WTC11 (cell line): ENCODE data around the gene AUH. TPM values are rescaled to one million over a fixed set of nuclear protein-coding genes. Genes with fewer than 3 reads are reported as not detected.

Experiments used
- ATAC-seq: fragments of 200-7000 bp; cut with Tn5 transposase; 2 replicates; pipeline ENCODE4 v1.10.0; 2021; ENCODE audit warnings: mild to moderate bottlenecking, moderate library complexity
- CTCF ChIA-PET: fragments of 300-600 bp; sonication (Branson Sonifier 250); formaldehyde crosslinking; loops from one replicate; lab custom pipeline; 2021; ENCODE audit warnings: antibody characterized with exemption; lab: Charles Lee
- POLR2A ChIA-PET: fragments of 350-600 bp; sonication (Branson Sonifier 250); formaldehyde crosslinking; loops from one replicate; lab custom pipeline; 2021; ENCODE audit warnings: antibody characterized with exemption; lab: Charles Lee
- DNase-seq: peaks from one replicate; pipeline ENCODE4 v3.0.0; 2021; ENCODE audit warnings: low spot score
- H3K27ac Mint-ChIP-seq: 2 replicates; pipeline ENCODE4 v1.8.0; 2021; ENCODE audit warnings: mixed read lengths
- H3K27me3 Mint-ChIP-seq: 2 replicates; pipeline ENCODE4 v1.8.0; 2021; ENCODE audit warnings: low read depth, mild to moderate bottlenecking, moderate library complexity, mixed read lengths
- H3K36me3 Mint-ChIP-seq: 2 replicates; pipeline ENCODE4 v1.8.0; 2021; ENCODE audit warnings: mixed read lengths
- H3K4me1 Mint-ChIP-seq: 2 replicates; pipeline ENCODE4 v1.8.0; 2022; ENCODE audit warnings: mixed read lengths
- H3K4me3 Mint-ChIP-seq: 2 replicates; pipeline ENCODE4 v1.8.0; 2021; ENCODE audit warnings: mild to moderate bottlenecking, moderate library complexity, mixed read lengths
- H3K9me3 Mint-ChIP-seq: 2 replicates; pipeline ENCODE4 v1.8.0; 2021; ENCODE audit warnings: mixed read lengths
- ELF4 ChIP-seq: sonication (generic); formaldehyde crosslinking; IDR thresholded peaks from 2 replicates; pipeline ENCODE4 v1.8.1; 2022; ENCODE audit warnings: low read depth, mild to moderate bottlenecking, moderate library complexity, missing genetic modification reagents
- GABPB1 ChIP-seq: sonication (generic); formaldehyde crosslinking; IDR thresholded peaks from 2 replicates; pipeline ENCODE4 v1.8.1; 2023; ENCODE audit warnings: mild to moderate bottlenecking, missing genetic modification reagents
- GTF2I ChIP-seq: fragments of 250-450 bp; sonication (Bioruptor Pico); conservative IDR thresholded peaks from 2 replicates; pipeline ENCODE4 v1.4.0; 2021; ENCODE audit warnings: mild to moderate bottlenecking
- IRF2 ChIP-seq: sonication (generic); formaldehyde crosslinking; IDR thresholded peaks from 2 replicates; pipeline ENCODE4 v1.8.0; 2022; ENCODE audit warnings: low read depth, missing genetic modification reagents, borderline replicate concordance
- NFYB ChIP-seq: sonication (generic); formaldehyde crosslinking; conservative IDR thresholded peaks from 2 replicates; pipeline ENCODE4 v1.8.0; 2022; ENCODE audit warnings: low read depth, missing genetic modification reagents
- NR3C1 ChIP-seq: sonication (generic); formaldehyde crosslinking; conservative IDR thresholded peaks from 2 replicates; pipeline ENCODE4 v1.8.1; 2023; ENCODE audit warnings: low read depth, mild to moderate bottlenecking, missing genetic modification reagents
- PRRX2 ChIP-seq: fragments of 250-450 bp; sonication (Bioruptor Pico); IDR thresholded peaks from 2 replicates; pipeline ENCODE4 v1.8.0; 2021; ENCODE audit warnings: mild to moderate bottlenecking
- SMAD3 ChIP-seq: sonication (generic); formaldehyde crosslinking; IDR thresholded peaks from 2 replicates; pipeline ENCODE4 v1.8.0; 2022; ENCODE audit warnings: missing genetic modification reagents, mild to moderate bottlenecking, borderline replicate concordance
- SMAD4 ChIP-seq: sonication (generic); formaldehyde crosslinking; IDR thresholded peaks from 2 replicates; pipeline ENCODE4 v1.8.0; 2022; ENCODE audit warnings: mild to moderate bottlenecking, missing genetic modification reagents
- TEAD1 ChIP-seq: sonication (generic); formaldehyde crosslinking; IDR thresholded peaks from 2 replicates; pipeline ENCODE4 v1.8.0; 2022; ENCODE audit warnings: mild to moderate bottlenecking, missing genetic modification reagents
- ZBTB21 ChIP-seq: sonication (generic); formaldehyde crosslinking; IDR thresholded peaks from 2 replicates; pipeline ENCODE4 v1.8.1; 2023; ENCODE audit warnings: mild to moderate bottlenecking, missing genetic modification reagents, borderline replicate concordance
- ZNF121 ChIP-seq: sonication (generic); formaldehyde crosslinking; IDR thresholded peaks from 2 replicates; pipeline ENCODE4 v1.8.0; 2023; ENCODE audit warnings: missing genetic modification reagents
- ZNF671 ChIP-seq: fragments of 250-450 bp; sonication (Bioruptor Pico); IDR thresholded peaks from 2 replicates; pipeline ENCODE4 v1.8.0; 2021; ENCODE audit warnings: mild to moderate bottlenecking
- total RNA-seq: library from RNA; stranded (reverse); gene quantifications from 3 replicates; pipeline ENCODE4 v1.2.3, GENCODE V29; 2021
- TF ChIP-seq, protein P1 (sequence below): sonication (generic); formaldehyde crosslinking; IDR thresholded peaks from 2 replicates; pipeline ENCODE4 v1.8.0; 2022; ENCODE audit warnings: mild to moderate bottlenecking, missing genetic modification reagents
- TF ChIP-seq, protein P2 (sequence below): fragments of 250-450 bp; sonication (Bioruptor Pico); IDR thresholded peaks from 2 replicates; pipeline ENCODE4 v1.8.0; 2021; ENCODE audit warnings: mild to moderate bottlenecking
- TF ChIP-seq, protein P3 (sequence below): sonication (generic); formaldehyde crosslinking; IDR thresholded peaks from 2 replicates; pipeline ENCODE4 v1.8.0; 2023; ENCODE audit warnings: mild to moderate bottlenecking, missing genetic modification reagents
- TF ChIP-seq, protein P4 (sequence below): fragments of 250-450 bp; sonication (Bioruptor Pico); IDR thresholded peaks from 2 replicates; pipeline ENCODE4 v1.9.0; 2021; ENCODE audit warnings: mild to moderate bottlenecking
- TF ChIP-seq, protein P5 (sequence below): sonication (generic); formaldehyde crosslinking; IDR thresholded peaks from 2 replicates; pipeline ENCODE4 v1.8.0; 2022; ENCODE audit warnings: mild to moderate bottlenecking, missing genetic modification reagents
- TF ChIP-seq, protein P6 (sequence below): fragments of 250-450 bp; sonication (Bioruptor Pico); IDR thresholded peaks from 2 replicates; pipeline ENCODE4 v1.9.0; 2021; ENCODE audit warnings: mild to moderate bottlenecking
- TF ChIP-seq, protein P7 (sequence below): sonication (generic); formaldehyde crosslinking; IDR thresholded peaks from 2 replicates; pipeline ENCODE4 v1.8.1; 2023; ENCODE audit warnings: mild to moderate bottlenecking, missing genetic modification reagents

Gene AUH
- total RNA-seq, 1 experiment from 2014 or later = 30.4 TPM

DNA sequence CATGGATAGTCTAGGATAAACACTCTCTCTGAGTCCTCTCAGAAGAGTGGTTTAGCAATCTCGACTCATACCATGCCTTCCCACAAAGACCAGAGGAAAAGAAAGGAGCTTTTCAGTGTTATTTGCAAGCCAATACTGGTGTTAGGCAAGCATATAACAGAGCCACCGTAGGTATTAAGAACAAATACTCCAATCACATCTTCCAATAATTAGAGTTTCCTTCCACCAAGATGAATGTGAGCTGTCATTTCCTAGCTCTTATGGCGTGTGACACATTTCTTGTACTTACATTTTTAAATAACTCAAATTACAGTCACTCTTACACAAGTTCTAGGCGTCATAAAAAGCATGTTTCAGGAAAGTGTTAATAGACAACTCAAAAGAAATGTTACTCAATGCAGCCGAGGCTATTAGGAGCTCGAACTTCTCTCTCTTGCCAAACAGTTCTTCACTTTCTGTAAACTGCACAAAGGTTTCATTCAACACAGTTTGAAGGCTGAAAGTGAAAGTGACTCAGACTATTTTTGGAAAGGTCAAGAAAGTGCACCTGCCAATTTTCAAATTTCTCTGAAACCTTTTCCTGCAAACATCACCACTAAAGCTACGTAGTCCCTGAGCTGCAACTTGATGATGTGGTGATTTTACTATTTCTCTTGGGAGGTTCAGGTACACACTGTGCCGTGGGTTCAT, 153.8 kb downstream of the AUH start:
- POLR2A ChIA-PET = interaction anchor here (0.6 kb wide), 1 partner anchor 9 kb away, joined by 3 read pairs; no protein-coding TSS in a partner anchor
- H3K4me3 Mint-ChIP-seq = no peak overlapping the region

DNA sequence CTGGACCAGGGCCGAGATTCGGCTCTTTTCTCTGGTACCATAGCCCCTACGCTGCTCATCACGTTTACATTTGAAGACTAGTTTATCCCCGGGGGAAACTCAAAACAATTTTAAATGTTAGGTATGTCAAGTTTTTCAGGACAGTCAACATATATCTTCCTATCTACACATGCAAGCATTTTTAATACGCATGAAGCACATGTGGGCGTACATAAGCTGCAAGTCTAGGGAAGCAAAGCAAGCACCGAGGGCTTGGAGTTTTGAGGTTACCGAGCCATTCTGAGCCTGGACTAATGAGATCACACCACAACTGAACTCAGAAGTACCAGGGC, 154.4 kb downstream of the AUH start:
- POLR2A ChIA-PET = interaction anchor here (0.6 kb wide), 1 partner anchor 9 kb away, joined by 3 read pairs; no protein-coding TSS in a partner anchor
- no peak overlapping the region for H3K27ac Mint-ChIP-seq

More for the DNA sequence above, 153.8 kb downstream of the AUH start:
- Mint-ChIP-seq H3K27me3 (no peaks in the 10 kb centered on the region), H3K4me1 (peaks cover 11% of the 10 kb centered on the region; the same call in 1 of the 2 replicates), H3K9me3 (peaks cover 22% of the 10 kb centered on the region), H3K27ac (no peak overlapping the region), H3K36me3 (peaks cover 9% of the 10 kb centered on the region)
- ATAC-seq (no peak), DNase-seq (no peak)
- CTCF ChIA-PET = interaction anchor here (1.0 kb wide), 1 partner anchor 293 kb away, joined by 8 read pairs; no protein-coding TSS in a partner anchor
- TF ChIP-seq TEAD1 (CRISPR knock-in tag) (no peak), ZNF121 (no peak), ZNF671 (no peak), GTF2I (CRISPR knock-in tag) (no peak), SMAD3 (CRISPR knock-in tag) (no peak)

DNA sequence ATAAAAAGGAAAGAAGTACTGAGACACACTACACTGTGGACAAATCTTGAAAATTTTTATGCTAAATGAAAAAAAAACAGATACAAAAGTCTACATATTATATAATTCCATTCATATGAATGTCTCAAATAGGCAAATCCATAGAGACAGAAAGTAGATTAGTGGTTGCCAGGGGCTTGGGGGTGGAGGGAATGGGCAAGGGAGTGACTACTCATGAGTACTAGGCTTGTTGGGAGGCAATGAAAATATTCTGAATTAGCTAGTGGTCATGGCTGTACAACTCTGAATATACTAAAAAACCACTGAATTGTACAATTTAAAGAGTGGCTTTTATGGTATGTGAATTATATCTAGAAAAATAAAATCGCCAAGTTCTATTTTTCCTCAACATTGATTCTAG, 154.9 kb downstream of the AUH start:
- POLR2A ChIA-PET = interaction anchor here (0.6 kb wide), 1 partner anchor 8 kb away, joined by 3 read pairs; no protein-coding TSS in a partner anchor
- Mint-ChIP-seq H3K4me3 (no peak overlapping the region), H3K4me1 (peaks cover 7% of the 10 kb centered on the region; the same call in 1 of the 2 replicates), H3K9me3 (peaks cover 30% of the 10 kb centered on the region), H3K27me3 (no peaks in the 10 kb centered on the region), H3K36me3 (peaks cover 14% of the 10 kb centered on the region), H3K27ac (no peak overlapping the region)
- CTCF ChIA-PET = no interaction called here
- no peak for ATAC-seq
- DNase-seq = no peak
- TF ChIP-seq GTF2I (CRISPR knock-in tag) (no peak), PRRX2 (CRISPR knock-in tag) (no peak), SMAD3 (CRISPR knock-in tag) (no peak), ELF4 (no peak), ZBTB21 (no peak), ZNF121 (no peak), SMAD4 (CRISPR knock-in tag) (no peak), ZNF671 (no peak)
- TF ChIP-seq, protein P1, sequence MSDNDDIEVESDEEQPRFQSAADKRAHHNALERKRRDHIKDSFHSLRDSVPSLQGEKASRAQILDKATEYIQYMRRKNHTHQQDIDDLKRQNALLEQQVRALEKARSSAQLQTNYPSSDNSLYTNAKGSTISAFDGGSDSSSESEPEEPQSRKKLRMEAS (CRISPR knock-in tag) = no peak
- TF ChIP-seq, protein P2, sequence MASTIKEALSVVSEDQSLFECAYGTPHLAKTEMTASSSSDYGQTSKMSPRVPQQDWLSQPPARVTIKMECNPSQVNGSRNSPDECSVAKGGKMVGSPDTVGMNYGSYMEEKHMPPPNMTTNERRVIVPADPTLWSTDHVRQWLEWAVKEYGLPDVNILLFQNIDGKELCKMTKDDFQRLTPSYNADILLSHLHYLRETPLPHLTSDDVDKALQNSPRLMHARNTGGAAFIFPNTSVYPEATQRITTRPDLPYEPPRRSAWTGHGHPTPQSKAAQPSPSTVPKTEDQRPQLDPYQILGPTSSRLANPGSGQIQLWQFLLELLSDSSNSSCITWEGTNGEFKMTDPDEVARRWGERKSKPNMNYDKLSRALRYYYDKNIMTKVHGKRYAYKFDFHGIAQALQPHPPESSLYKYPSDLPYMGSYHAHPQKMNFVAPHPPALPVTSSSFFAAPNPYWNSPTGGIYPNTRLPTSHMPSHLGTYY (CRISPR knock-in tag) = no peak
- TF ChIP-seq, protein P3, sequence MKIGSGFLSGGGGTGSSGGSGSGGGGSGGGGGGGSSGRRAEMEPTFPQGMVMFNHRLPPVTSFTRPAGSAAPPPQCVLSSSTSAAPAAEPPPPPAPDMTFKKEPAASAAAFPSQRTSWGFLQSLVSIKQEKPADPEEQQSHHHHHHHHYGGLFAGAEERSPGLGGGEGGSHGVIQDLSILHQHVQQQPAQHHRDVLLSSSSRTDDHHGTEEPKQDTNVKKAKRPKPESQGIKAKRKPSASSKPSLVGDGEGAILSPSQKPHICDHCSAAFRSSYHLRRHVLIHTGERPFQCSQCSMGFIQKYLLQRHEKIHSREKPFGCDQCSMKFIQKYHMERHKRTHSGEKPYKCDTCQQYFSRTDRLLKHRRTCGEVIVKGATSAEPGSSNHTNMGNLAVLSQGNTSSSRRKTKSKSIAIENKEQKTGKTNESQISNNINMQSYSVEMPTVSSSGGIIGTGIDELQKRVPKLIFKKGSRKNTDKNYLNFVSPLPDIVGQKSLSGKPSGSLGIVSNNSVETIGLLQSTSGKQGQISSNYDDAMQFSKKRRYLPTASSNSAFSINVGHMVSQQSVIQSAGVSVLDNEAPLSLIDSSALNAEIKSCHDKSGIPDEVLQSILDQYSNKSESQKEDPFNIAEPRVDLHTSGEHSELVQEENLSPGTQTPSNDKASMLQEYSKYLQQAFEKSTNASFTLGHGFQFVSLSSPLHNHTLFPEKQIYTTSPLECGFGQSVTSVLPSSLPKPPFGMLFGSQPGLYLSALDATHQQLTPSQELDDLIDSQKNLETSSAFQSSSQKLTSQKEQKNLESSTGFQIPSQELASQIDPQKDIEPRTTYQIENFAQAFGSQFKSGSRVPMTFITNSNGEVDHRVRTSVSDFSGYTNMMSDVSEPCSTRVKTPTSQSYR = no peak
- TF ChIP-seq, protein P4, sequence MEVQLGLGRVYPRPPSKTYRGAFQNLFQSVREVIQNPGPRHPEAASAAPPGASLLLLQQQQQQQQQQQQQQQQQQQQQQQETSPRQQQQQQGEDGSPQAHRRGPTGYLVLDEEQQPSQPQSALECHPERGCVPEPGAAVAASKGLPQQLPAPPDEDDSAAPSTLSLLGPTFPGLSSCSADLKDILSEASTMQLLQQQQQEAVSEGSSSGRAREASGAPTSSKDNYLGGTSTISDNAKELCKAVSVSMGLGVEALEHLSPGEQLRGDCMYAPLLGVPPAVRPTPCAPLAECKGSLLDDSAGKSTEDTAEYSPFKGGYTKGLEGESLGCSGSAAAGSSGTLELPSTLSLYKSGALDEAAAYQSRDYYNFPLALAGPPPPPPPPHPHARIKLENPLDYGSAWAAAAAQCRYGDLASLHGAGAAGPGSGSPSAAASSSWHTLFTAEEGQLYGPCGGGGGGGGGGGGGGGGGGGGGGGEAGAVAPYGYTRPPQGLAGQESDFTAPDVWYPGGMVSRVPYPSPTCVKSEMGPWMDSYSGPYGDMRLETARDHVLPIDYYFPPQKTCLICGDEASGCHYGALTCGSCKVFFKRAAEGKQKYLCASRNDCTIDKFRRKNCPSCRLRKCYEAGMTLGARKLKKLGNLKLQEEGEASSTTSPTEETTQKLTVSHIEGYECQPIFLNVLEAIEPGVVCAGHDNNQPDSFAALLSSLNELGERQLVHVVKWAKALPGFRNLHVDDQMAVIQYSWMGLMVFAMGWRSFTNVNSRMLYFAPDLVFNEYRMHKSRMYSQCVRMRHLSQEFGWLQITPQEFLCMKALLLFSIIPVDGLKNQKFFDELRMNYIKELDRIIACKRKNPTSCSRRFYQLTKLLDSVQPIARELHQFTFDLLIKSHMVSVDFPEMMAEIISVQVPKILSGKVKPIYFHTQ (CRISPR knock-in tag) = no peak
- TF ChIP-seq, protein P5, sequence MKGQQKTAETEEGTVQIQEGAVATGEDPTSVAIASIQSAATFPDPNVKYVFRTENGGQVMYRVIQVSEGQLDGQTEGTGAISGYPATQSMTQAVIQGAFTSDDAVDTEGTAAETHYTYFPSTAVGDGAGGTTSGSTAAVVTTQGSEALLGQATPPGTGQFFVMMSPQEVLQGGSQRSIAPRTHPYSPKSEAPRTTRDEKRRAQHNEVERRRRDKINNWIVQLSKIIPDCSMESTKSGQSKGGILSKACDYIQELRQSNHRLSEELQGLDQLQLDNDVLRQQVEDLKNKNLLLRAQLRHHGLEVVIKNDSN (CRISPR knock-in tag) = no peak

More for the DNA sequence above, 154.4 kb downstream of the AUH start:
- CTCF ChIA-PET = interaction anchor here (1.0 kb wide), 1 partner anchor 293 kb away, joined by 8 read pairs; no protein-coding TSS in a partner anchor
- H3K9me3 Mint-ChIP-seq = peaks cover 25% of the 10 kb centered on the region
- H3K4me3 Mint-ChIP-seq = no peak overlapping the region
- DNase-seq (no peak), ATAC-seq (no peak)
- peaks cover 8% of the 10 kb centered on the region; the same call in 1 of the 2 replicates for H3K4me1 Mint-ChIP-seq
- peaks cover 11% of the 10 kb centered on the region for H3K36me3 Mint-ChIP-seq
- TF ChIP-seq NR3C1 = no peak
- TF ChIP-seq IRF2 (CRISPR knock-in tag) = no peak
- TF ChIP-seq, protein P6, sequence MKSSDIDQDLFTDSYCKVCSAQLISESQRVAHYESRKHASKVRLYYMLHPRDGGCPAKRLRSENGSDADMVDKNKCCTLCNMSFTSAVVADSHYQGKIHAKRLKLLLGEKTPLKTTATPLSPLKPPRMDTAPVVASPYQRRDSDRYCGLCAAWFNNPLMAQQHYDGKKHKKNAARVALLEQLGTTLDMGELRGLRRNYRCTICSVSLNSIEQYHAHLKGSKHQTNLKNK (CRISPR knock-in tag) = no peak
- TF ChIP-seq NFYB = no peak
- TF ChIP-seq, protein P7, sequence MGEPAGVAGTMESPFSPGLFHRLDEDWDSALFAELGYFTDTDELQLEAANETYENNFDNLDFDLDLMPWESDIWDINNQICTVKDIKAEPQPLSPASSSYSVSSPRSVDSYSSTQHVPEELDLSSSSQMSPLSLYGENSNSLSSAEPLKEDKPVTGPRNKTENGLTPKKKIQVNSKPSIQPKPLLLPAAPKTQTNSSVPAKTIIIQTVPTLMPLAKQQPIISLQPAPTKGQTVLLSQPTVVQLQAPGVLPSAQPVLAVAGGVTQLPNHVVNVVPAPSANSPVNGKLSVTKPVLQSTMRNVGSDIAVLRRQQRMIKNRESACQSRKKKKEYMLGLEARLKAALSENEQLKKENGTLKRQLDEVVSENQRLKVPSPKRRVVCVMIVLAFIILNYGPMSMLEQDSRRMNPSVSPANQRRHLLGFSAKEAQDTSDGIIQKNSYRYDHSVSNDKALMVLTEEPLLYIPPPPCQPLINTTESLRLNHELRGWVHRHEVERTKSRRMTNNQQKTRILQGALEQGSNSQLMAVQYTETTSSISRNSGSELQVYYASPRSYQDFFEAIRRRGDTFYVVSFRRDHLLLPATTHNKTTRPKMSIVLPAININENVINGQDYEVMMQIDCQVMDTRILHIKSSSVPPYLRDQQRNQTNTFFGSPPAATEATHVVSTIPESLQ (CRISPR knock-in tag) = no peak
- TF ChIP-seq GABPB1 (CRISPR knock-in tag) = no peak
- no peaks in the 10 kb centered on the region for H3K27me3 Mint-ChIP-seq
